ENCODE results near the gene HTRA2.
A peak's percentile ranks its signal among the peaks of the same experiment; 100 is the strongest.

Gene HTRA2

GRCh38 chr2:74516650-74517049, 13.1 kb upstream of the HTRA2 start:
- no peak for DNase-seq

- DNase-seq, result no peak
These were observed 7.2 kb upstream of the HTRA2 start for GRCh38 chr2:74522516-74522915.

GRCh38 chr2:74524005-74524404, 5.7 kb upstream of the HTRA2 start:
- no peak for DNase-seq

GRCh38 chr2:74524955-74525716, 4.6 kb upstream of the HTRA2 start:
- no peak for DNase-seq

- DNase-seq, result no peak
These were observed 3.8 kb upstream of the HTRA2 start, which contains the start of gene DQX1 for GRCh38 chr2:74525717-74526648. Gene DQX1 (minus strand): TSS chr2:74526231. CDS start chr2:74525729, 502 bp downstream.

- DNase-seq, result no peak
These were observed 3.0 kb upstream of the HTRA2 start for GRCh38 chr2:74526649-74527230.

GRCh38 chr2:74527741-74528140, 2.0 kb upstream of the HTRA2 start:
- no peak for DNase-seq

- no peak for DNase-seq
These were observed 955 bp upstream of the HTRA2 start for GRCh38 chr2:74528600-74529356.

- DNase-seq, result no peak
These were observed 780 bp downstream of the HTRA2 start for GRCh38 chr2:74530239-74531187.

- no peak for DNase-seq
These were observed 1.9 kb downstream of the HTRA2 start for GRCh38 chr2:74531666-74532065.

GRCh38 chr2:74532222-74532621, 2.5 kb downstream of the HTRA2 start:
- DNase-seq, result peak; percentile 8

- no peak for DNase-seq
These were observed 3.7 kb downstream of the HTRA2 start for GRCh38 chr2:74533464-74533863.

GRCh38 chr2:74534411-74534810, 4.7 kb downstream of the HTRA2 start:
- DNase-seq, result no peak

- no peak for DNase-seq
These were observed 5.8 kb downstream of the HTRA2 start for GRCh38 chr2:74535440-74535965.

- DNase-seq, result no peak
These were observed 6.6 kb downstream of the HTRA2 start for GRCh38 chr2:74536166-74536950.

- no peak for DNase-seq
These were observed 7.4 kb downstream of the HTRA2 start for GRCh38 chr2:74537140-74537539.

GRCh38 chr2:74538881-74539339, 9.2 kb downstream of the HTRA2 start:
- no peak for DNase-seq

- DNase-seq, result no peak
These were observed 10.6 kb downstream of the HTRA2 start for GRCh38 chr2:74540291-74540690.

GRCh38 chr2:74542978-74543377, 13.2 kb downstream of the HTRA2 start:
- DNase-seq, result no peak

- no peak for DNase-seq
These were observed 14.9 kb downstream of the HTRA2 start for GRCh38 chr2:74544634-74545033.

Data from NCI-H748 treated with DMSO at 0.1 percent for 48 hours (cell line).